HG03565 (cell line): ENCODE measurements around the gene TMCO4.
"Not testable (repeated sequence)": the region's sequence is repeated elsewhere in the genome, so short reads cannot be mapped to it uniquely, and the experiment has no call there.

Experiments
- ATAC-seq: cut with Tn5 transposase; IDR thresholded peaks from one replicate; pipeline ENCODE4 v1.9.1; 2021; ENCODE audit warnings: mild to moderate bottlenecking, moderate library complexity; ENCODE audit not compliant: unreplicated experiment

TMCO4 gene

GRCh38 chr1:19643602-19644394 lies 155.9 kb downstream of the TMCO4 start, which contains the start of gene NBL1:
Gene NBL1 (plus strand): TSS chr1:19644311. CDS start chr1:19655031, 10,720 bp downstream.
- ATAC-seq, result no peak

DNA sequence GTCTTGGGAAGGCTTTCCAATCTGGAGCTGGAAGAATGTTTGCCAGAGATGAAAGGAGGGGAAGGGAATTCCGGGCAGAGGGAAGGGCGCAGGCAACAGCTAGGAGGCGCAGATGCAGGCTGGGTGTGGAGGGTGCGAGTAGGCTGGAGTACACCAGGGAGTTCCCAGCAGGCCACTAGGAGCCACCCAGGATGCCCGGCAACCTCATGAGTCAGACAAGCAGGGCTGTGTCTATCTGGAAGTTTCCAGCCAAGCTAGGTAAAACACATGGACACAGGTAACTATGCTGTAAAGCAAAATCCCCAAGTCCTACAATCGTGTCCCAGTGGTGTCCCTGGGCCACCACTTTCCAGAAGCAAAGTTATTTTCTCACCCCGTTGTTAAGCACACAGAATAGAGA lies 156.6 kb downstream of the TMCO4 start:
- no peak for ATAC-seq

DNA sequence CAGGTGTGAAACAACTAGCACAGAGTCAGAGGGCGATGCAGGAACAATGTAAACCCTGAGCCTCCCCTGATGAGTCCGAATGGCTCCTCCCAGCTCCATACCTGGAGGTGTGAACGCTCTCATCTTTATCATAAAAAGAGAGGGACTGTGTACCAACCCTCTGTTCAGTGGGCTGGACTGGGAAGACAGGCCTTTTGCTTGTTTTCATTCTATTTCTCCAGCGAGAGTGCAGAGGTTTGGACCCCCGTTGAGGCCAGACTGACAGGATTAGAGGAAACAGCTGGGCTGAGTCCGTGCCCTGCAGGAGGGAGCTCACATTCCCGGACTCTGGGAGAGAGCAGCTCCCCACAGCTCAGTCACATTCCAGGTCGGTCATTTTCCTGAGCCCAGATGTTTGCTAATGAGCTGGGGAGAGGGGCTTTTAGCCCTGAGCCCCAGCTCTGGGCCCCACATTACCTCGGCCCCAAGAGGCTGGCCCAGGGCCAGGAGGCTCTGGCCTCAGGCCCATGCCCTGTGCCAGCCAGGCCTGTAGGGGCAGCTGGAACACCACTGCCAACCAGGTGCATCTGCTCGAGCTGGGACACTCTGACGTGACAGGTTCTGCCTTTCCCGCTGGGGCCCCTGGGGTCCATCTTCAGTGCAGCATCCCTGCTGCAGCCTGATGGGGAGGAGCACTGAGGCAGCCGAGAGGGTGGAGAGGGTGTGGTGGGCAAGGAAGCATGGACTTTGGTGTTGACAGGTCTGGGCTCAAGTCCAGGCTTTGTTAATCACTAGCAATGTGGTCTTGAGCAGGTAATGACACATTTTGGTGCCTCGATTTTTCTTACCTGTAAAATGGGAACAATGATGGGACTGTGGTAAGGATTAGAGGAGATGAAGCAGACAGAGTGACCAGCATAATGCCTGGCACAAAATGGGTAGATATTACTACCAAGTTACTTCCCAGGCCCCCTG lies 159.1 kb downstream of the TMCO4 start:
- ATAC-seq, result no peak

DNA sequence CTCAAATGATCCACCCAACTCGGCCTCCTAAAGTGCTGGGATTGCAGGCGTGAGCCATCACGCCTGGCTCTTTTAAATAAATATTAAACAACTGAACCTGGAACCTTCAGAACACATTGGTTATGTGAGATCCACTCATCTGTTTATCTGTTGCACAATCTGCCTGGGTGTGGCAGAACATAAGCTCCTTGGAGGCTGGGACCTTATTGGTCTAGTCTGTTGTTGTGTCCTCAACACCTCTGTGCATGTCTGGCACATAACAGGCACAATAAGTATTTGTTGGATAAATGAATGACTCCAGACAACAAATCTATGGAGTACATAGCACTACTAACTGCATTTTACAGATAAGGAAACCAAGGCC lies 159.7 kb downstream of the TMCO4 start:
- ATAC-seq, result no peak

DNA sequence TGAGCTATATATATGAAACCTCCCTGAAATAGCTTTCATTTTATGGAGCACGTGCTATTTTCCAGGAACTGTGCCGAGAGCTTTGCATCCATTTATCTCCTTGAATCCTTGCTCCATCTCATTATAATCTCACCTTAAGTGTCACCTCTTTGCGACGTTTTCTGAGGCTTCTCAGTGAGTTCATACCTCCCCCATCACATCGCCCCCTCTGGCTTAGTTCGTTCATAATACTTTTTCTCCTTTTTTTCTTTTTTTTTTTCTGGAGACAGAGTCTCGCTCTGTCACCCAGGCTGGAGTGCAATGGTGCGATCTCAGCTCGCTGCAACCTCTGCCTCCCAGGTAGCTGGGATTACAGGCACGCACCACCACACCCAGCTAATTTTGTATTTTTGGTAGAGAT lies 160.5 kb downstream of the TMCO4 start:
- not testable (repeated sequence) for ATAC-seq

GRCh38 chr1:19637606-19638005 lies 162.1 kb downstream of the TMCO4 start:
- no peak for ATAC-seq

DNA sequence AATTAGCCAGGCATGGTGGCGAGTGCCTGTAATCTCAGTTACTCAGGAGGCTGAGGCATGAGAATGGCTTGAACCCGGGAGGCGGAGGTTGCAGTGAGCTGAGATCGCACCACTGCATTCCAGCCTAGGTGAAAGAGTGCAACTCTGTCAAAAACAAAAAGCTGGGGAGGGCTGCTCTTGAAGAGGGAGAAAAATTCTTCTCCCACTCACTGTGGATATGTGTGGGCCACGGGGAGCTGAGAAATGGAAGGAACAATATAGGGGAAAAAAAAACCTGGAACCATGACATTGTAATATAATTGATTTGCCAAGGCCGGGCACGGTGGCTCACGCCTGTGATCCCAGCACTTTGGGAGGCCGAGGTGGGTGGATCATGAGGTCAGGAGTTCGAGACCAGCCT lies 163.0 kb downstream of the TMCO4 start:
- not testable (repeated sequence) for ATAC-seq

- no peak for ATAC-seq
Observed at GRCh38 chr1:19636065-19636464, 163.7 kb downstream of the TMCO4 start.

GRCh38 chr1:19635646-19636045 lies 164.1 kb downstream of the TMCO4 start:
- no peak for ATAC-seq

- not testable (repeated sequence) for ATAC-seq
Observed at GRCh38 chr1:19635064-19635463, 164.7 kb downstream of the TMCO4 start.

DNA sequence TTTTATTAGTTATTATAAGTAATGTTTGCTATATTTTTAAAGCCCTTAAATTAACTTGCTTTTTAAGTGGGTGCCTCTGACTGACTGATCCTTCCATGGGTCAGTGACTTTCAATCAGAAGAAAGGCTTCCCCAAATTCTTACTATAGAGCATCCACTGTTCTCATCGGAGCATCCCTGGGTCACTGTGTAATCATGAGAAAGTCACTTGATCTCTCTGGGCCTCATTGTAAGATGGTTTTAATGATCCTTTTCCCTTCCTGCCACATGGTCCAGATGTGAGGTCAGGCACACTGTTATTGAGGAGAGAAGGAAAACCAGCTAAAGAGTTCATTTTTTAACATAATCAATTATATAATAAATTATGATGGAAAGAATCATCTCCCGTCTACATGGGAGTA lies 166.6 kb downstream of the TMCO4 start:
- ATAC-seq, result no peak
